Cardiac fibroblast (primary cell): ENCODE data around the gene MOV10.

Experiments
- DNase-seq, 2 donors: peaks; one replicate each; pipeline versions ENCODE4 v3.0.0 to v3.0.0-alpha.2; 2010; ENCODE audit warnings: low read depth in 2 of 2
- H3K4me3 ChIP-seq, 2 donors: replicated peaks in 1 of 2; 1 replicate in 1 of 2; 2 replicates in 1 of 2; pipeline ENCODE4 v1.5.1; 2011; ENCODE audit warnings: low read depth in 2 of 2, low read length in 2 of 2, mild to moderate bottlenecking in 2 of 2, moderate library complexity in 1 of 2
- CTCF ChIP-seq: IDR thresholded peaks from one replicate; pipeline ENCODE4 v1.5.1; 2011; ENCODE audit warnings: low read depth, mild to moderate bottlenecking, low read length, inconsistent platforms

Gene MOV10

GRCh38 chr1:112685913-112686312 is 11.5 kb downstream of the MOV10 start:
- no peak for DNase-seq
- no peak overlapping the region for H3K4me3 ChIP-seq
- TF ChIP-seq CTCF, result no peak

GRCh38 chr1:112686417-112686816 is 12.0 kb downstream of the MOV10 start:
- H3K4me3 ChIP-seq, result no peak overlapping the region
- DNase-seq, result peak in 1 of 2 donors; percentile 22

GRCh38 chr1:112686835-112687234 is 12.4 kb downstream of the MOV10 start:
- no peak overlapping the region for H3K4me3 ChIP-seq
- DNase-seq, result no peak
- no peak for TF ChIP-seq CTCF

More at GRCh38 chr1:112686417-112686816, 12.0 kb downstream of the MOV10 start:
- no peak for TF ChIP-seq CTCF

- H3K4me3 ChIP-seq, result no peak overlapping the region
- no peak for DNase-seq
- no peak for TF ChIP-seq CTCF
These were observed 12.9 kb downstream of the MOV10 start for GRCh38 chr1:112687361-112687760.

GRCh38 chr1:112687785-112688496 is 13.5 kb downstream of the MOV10 start:
- H3K4me3 ChIP-seq, result no peak overlapping the region
- no peak for TF ChIP-seq CTCF
- no peak for DNase-seq

GRCh38 chr1:112688781-112689193 is 14.3 kb downstream of the MOV10 start:
- TF ChIP-seq CTCF, result no peak
- H3K4me3 ChIP-seq, result no peak overlapping the region
- no peak for DNase-seq
